Gastroesophageal sphincter (tissue), 4 donors: Measurements from ENCODE around the gene DMKN. TPM values are rescaled to one million over a fixed set of nuclear protein-coding genes. Genes with fewer than 3 reads are reported as not detected.

Experiments used
- ATAC-seq: fragments of 150-250 bp; one replicate; pipeline ENCODE4 v1.9.1; 2016; ENCODE audit warnings: mild to moderate bottlenecking, moderate library complexity
- H3K27ac ChIP-seq, 4 donors: fragments of 200-600 bp; sonication (generic) in 3 of 4; 1 replicate in 3 of 4; 2 replicates in 1 of 4; pipeline ENCODE4 v1.5.1; 2016 to 2019
- H3K27me3 ChIP-seq: fragments of 200-600 bp; sonication (generic); one replicate; pipeline ENCODE4 v1.5.1; 2019
- H3K36me3 ChIP-seq, 2 donors: fragments of 200-600 bp; sonication (generic); one replicate each; pipeline ENCODE4 v1.5.1; 2019; ENCODE audit warnings: control low read depth in 1 of 2
- H3K4me1 ChIP-seq, 3 donors: fragments of 200-600 bp; sonication (generic); 1 replicate in 2 of 3; 2 replicates in 1 of 3; pipeline ENCODE4 v1.5.1; 2016 to 2019; ENCODE audit warnings: control low read depth in 2 of 3
- H3K4me3 ChIP-seq, 2 donors: fragments of 200-600 bp; sonication (generic); one replicate each; pipeline ENCODE4 v1.5.1; 2019; ENCODE audit warnings: mild to moderate bottlenecking in 1 of 2, moderate library complexity in 1 of 2
- H3K9me3 ChIP-seq, 3 donors: fragments of 200-600 bp; sonication (generic); one replicate each; pipeline ENCODE4 v1.5.1; 2017 to 2019; ENCODE audit warnings: control low read depth in 2 of 3
- EP300 ChIP-seq: sonication (generic); formaldehyde crosslinking; IDR thresholded peaks from one replicate; pipeline ENCODE4 v1.6.1; 2017; ENCODE audit warnings: antibody characterized with exemption, mild to moderate bottlenecking
- POLR2A ChIP-seq, 2 donors: fragments of 450-650 bp; IDR thresholded peaks; one replicate each; pipeline ENCODE4 v1.6.1; 2017; ENCODE audit warnings: antibody characterized with exemption in 2 of 2, mild to moderate bottlenecking in 2 of 2, moderate library complexity in 1 of 2
- POLR2AphosphoS5 ChIP-seq: sonication (generic); formaldehyde crosslinking; IDR thresholded peaks from one replicate; pipeline ENCODE4 v1.6.1; 2017; ENCODE audit warnings: antibody characterized with exemption
- WGBS, 2 donors: methylation state at CpG; one replicate each; pipeline ENCODE4 v1.1.5; 2018; ENCODE audit warnings: low coverage in 1 of 2; 5-methylcytosine and 5-hydroxymethylcytosine counted together
- total RNA-seq, 4 donors: library from RNA; depleted of rRNA; stranded (reverse); fragments of >200 nt; gene quantifications; one replicate each; pipeline ENCODE4 v1.1.0, GENCODE V29; 2016
- TF ChIP-seq, protein P1 (sequence below), 4 experiments: fragments of 200-600 bp in 2 of 4; fragments of 450-650 bp in 2 of 4; sonication (generic) in 1 of 4; IDR thresholded peaks; one replicate each; pipeline ENCODE4 v1.5.1; 2017 to 2019; ENCODE audit warnings: antibody characterized with exemption in 4 of 4, mild to moderate bottlenecking in 2 of 4, moderate library complexity in 2 of 4

Gene DMKN
- total RNA-seq, 4 donors from 2014 or later: 5.6 to 20.0 (median 9.0) TPM

DNA sequence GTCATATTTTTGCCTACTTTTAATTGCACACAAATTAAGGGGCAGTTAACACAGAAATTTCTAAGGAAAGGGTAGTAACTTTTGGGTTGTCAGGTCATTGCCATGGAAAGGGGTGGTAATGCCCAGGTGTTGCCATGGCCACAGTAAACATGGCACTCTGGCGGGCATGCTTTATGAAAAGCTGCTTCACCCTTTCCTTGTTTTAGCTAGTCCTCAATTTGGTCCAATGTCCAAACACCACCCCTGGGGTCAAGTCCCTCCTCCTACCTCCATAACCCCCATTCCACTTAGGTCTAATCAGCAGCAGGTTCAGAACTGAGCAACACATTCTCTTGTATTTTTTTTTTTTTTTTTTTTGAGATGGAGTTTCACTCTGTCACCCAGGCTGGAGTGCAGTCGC lies 58.8 kb downstream of the DMKN start:
- WGBS, 2 donors: 75 to 82% methylated on average over 1 of the region's 2 CpGs

DNA sequence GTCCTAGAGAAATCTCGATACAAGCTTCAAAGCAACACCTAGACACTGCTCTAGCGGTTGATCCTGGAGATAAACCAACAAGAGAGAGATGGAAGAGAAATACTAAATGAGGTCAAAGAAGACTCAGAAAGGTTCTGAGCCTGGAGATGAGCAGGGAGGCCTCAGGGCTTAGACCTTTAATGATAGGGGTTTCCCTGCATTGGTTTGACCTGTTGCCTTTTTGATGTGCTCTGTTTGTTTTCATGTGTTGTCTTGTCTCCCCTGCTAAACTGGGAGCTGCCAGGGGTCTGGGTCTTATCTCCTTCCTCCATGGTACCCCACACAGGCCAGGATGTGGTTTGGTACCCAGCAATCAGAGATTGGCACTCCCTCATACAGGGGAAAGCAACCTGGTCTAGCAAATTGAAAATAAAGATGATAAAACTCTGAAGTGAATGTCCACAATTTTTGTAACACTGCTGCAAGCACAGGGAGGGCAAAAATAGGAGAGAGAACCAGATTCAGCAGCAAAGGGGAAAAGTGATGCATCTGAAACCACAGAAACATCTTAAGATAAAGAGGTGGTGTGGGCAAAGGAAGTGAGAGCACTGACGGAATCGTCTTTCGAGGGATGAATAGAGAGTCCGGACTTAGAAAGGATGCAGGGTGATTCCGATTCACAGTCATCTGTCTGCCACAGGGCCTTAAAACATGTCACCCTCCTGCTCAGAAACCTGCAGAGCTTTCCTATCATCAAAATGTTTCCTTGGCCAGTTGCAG lies 61.9 kb downstream of the DMKN start:
- H3K4me1 ChIP-seq: peaks cover 0 to 9% (median 0%) of the 10 kb centered on the region in 3 donors
- WGBS, 2 donors: 61 to 77% methylated on average over 5 to 7 of the region's 7 CpGs
- H3K27ac ChIP-seq: no peak overlapping the region
- no peak overlapping the region for H3K4me3 ChIP-seq
- ATAC-seq: no peak
- TF ChIP-seq, protein P1, sequence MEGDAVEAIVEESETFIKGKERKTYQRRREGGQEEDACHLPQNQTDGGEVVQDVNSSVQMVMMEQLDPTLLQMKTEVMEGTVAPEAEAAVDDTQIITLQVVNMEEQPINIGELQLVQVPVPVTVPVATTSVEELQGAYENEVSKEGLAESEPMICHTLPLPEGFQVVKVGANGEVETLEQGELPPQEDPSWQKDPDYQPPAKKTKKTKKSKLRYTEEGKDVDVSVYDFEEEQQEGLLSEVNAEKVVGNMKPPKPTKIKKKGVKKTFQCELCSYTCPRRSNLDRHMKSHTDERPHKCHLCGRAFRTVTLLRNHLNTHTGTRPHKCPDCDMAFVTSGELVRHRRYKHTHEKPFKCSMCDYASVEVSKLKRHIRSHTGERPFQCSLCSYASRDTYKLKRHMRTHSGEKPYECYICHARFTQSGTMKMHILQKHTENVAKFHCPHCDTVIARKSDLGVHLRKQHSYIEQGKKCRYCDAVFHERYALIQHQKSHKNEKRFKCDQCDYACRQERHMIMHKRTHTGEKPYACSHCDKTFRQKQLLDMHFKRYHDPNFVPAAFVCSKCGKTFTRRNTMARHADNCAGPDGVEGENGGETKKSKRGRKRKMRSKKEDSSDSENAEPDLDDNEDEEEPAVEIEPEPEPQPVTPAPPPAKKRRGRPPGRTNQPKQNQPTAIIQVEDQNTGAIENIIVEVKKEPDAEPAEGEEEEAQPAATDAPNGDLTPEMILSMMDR (IDR thresholded peaks at IDR 0.05): no peak
- no peak for TF ChIP-seq EP300
- no peak for TF ChIP-seq POLR2AphosphoS5
- no peak for TF ChIP-seq POLR2A (IDR thresholded peaks at IDR 0.05)
- H3K27me3 ChIP-seq: peaks cover 49% of the 10 kb centered on the region
- H3K36me3 ChIP-seq: no peaks in the 10 kb centered on the region
- H3K9me3 ChIP-seq: no peaks in the 10 kb centered on the region

More for the DNA sequence above, 58.8 kb downstream of the DMKN start:
- Histone ChIP-seq H3K9me3 (no peaks in the 10 kb centered on the region), H3K36me3 (no peaks in the 10 kb centered on the region), H3K27ac (no peak overlapping the region), H3K27me3 (peaks cover 25% of the 10 kb centered on the region), H3K4me3 (no peak overlapping the region), H3K4me1 (peaks cover 0 to 16% (median 4%) of the 10 kb centered on the region in 3 donors)
- ATAC-seq: no peak
- no peak for TF ChIP-seq EP300
- no peak for TF ChIP-seq POLR2A (IDR thresholded peaks at IDR 0.05)
- TF ChIP-seq, protein P1 (IDR thresholded peaks at IDR 0.05): no peak
- TF ChIP-seq POLR2AphosphoS5: no peak

GRCh38 chr19:35449359-35450043 lies 63.9 kb downstream of the DMKN start:
- TF ChIP-seq EP300 (no peak), POLR2AphosphoS5 (no peak), POLR2A (IDR thresholded peaks at IDR 0.05) (no peak)
- TF ChIP-seq, protein P1 (IDR thresholded peaks at IDR 0.05): no peak
- no peak for ATAC-seq

DNA sequence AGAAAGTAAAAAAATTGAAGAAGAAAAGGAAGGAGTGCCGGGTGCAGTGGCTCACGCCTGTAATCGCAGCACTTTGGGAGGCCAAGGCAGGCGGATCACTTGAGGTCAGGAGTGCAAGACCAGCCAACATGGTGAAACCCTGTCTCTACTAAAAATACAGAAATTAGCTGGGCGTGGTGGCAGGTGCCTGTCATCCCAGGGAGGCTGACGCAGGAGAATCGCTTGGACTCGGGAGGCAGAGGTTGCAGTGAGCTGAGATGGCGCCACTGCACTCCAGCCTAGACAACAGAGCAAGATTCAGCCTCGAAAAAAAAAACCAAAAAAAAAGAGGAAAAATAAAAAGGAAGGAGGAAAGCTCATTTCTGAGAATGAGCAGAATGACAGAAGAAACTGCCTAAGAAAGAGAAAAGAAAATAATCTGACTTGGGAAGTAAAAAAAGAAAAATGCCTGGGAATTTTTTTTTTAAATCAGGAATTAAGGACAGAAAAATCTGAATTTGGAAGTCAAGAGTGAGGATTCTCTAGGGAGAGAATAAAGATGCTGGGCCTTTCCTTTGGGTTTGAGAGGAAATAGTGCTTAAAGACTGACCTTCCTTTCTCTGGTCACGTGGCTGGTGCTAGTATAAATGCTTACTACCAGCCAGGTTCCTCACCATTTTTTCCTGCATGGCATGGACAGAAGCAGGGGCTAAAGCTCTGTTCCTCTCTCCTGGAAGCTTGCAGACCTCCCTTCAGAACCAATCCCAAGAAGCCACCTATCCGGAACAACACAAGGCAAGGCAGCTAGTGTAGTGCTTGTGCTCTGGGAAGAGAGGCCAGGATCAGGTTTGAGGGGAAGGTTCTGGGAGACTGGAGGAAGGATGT lies 65.6 kb downstream of the DMKN start, which contains the start of gene FFAR2:
Gene FFAR2 (plus strand): TSS at position 652 of the 864 bp plus-strand sequence. CDS start 1,458 bp downstream, outside the sequence.
- Histone ChIP-seq H3K27me3 (peaks cover 61% of the 10 kb centered on the region), H3K27ac (no peak within 1 kb of the TSS), H3K4me3 (no peak within 1 kb of the TSS), H3K36me3 (no peaks in the 10 kb centered on the region), H3K4me1 (peaks cover 0 to 9% (median 0%) of the 10 kb centered on the region in 3 donors), H3K9me3 (no peaks in the 10 kb centered on the region)
- WGBS, 2 donors: 70 to 90% methylated on average over 4 to 12 of the region's 12 CpGs
- TF ChIP-seq POLR2A (IDR thresholded peaks at IDR 0.05) (no peak), EP300 (no peak), POLR2AphosphoS5 (no peak)
- TF ChIP-seq, protein P1 (IDR thresholded peaks at IDR 0.05): no peak
- no peak for ATAC-seq

More at GRCh38 chr19:35449359-35450043, 63.9 kb downstream of the DMKN start:
- peaks cover 0 to 9% (median 0%) of the 10 kb centered on the region in 3 donors for H3K4me1 ChIP-seq
- no peak overlapping the region for H3K27ac ChIP-seq
- 20 to 69% methylated on average over 1 to 8 of the region's 27 CpGs for WGBS, 2 donors
- H3K36me3 ChIP-seq: no peaks in the 10 kb centered on the region
- H3K27me3 ChIP-seq: peaks cover 62% of the 10 kb centered on the region
- H3K4me3 ChIP-seq: no peak overlapping the region
- no peaks in the 10 kb centered on the region for H3K9me3 ChIP-seq

Other genes starting within 250 kb of the DMKN start
- 100 to 1,000 TPM in 1 of 4 donors, 10 to 100 TPM in 3; 75.1 to 137 (median 93.0) TPM for gene USF2, start 244.7 kb downstream of the DMKN start, total RNA-seq
- not detected for gene HAMP, start 231.1 kb downstream of the DMKN start, total RNA-seq
- gene MAG, start 221.5 kb downstream of the DMKN start, total RNA-seq: under 1 TPM in 1 of 4 donors, not detected in 3; 0.40 TPM
- gene CD22, start 184.5 kb downstream of the DMKN start, total RNA-seq: 1 to 10 TPM; 2.7 to 5.6 (median 4.9) TPM
- not detected for gene FFAR1, start 165.7 kb downstream of the DMKN start, total RNA-seq
- gene FFAR3, start 155.2 kb downstream of the DMKN start, total RNA-seq: under 1 TPM in 1 of 4 donors, not detected in 3; 0.13 TPM
- gene GPR42, start 142.6 kb downstream of the DMKN start, total RNA-seq: not detected
- 1 to 10 TPM in 1 of 4 donors, under 1 TPM in 1, not detected in 2; 0.35 to 1.3 TPM for gene FFAR2, start 65.4 kb downstream of the DMKN start, total RNA-seq
- not detected for gene KRTDAP, start 23.2 kb downstream of the DMKN start, total RNA-seq
- 10 to 100 TPM in 1 of 4 donors, 1 to 10 TPM in 2, not detected in 1; 1.0 to 13.4 (median 1.2) TPM for gene SBSN, start 14.7 kb upstream of the DMKN start, total RNA-seq
- not detected for gene GAPDHS, start 19.8 kb upstream of the DMKN start, total RNA-seq
- 10 to 100 TPM; 60.0 to 82.6 (median 64.1) TPM for gene TMEM147, start 32.0 kb upstream of the DMKN start, total RNA-seq
- gene ATP4A, start 50.0 kb upstream of the DMKN start, total RNA-seq: not detected
- gene PMIS2, start 72.5 kb upstream of the DMKN start, total RNA-seq: not detected
- 1 to 10 TPM; 3.9 to 8.7 (median 6.2) TPM for gene HAUS5, start 99.1 kb upstream of the DMKN start, total RNA-seq
- gene RBM42, start 115.4 kb upstream of the DMKN start, total RNA-seq: 10 to 100 TPM; 66.1 to 98.0 (median 72.8) TPM
- not detected for gene ETV2, start 128.1 kb upstream of the DMKN start, total RNA-seq
- 100 to 1,000 TPM; 403 to 607 (median 414) TPM for gene COX6B1, start 134.7 kb upstream of the DMKN start, total RNA-seq
- not detected for gene UPK1A, start 152.9 kb upstream of the DMKN start, total RNA-seq
- gene ZBTB32, start 190.9 kb upstream of the DMKN start, total RNA-seq: under 1 TPM in 2 of 4 donors, not detected in 2; 0.31 TPM
- 10 to 100 TPM in 3 of 4 donors, 1 to 10 TPM in 1; 7.7 to 27.0 (median 17.5) TPM for gene KMT2B, start 204.4 kb upstream of the DMKN start, total RNA-seq
- 10 to 100 TPM in 1 of 4 donors, 1 to 10 TPM in 3; 4.6 to 14.3 (median 6.7) TPM for gene IGFLR1, start 228.8 kb upstream of the DMKN start, total RNA-seq
- 10 to 100 TPM in 3 of 4 donors, 1 to 10 TPM in 1; 7.5 to 29.3 (median 23.7) TPM for gene U2AF1L4, start 231.8 kb upstream of the DMKN start, total RNA-seq
- 10 to 100 TPM; 20.4 to 35.7 (median 29.5) TPM for gene PSENEN, start 232.0 kb upstream of the DMKN start, total RNA-seq
- gene LIN37, start 234.9 kb upstream of the DMKN start, total RNA-seq: 10 to 100 TPM; 14.4 to 29.4 (median 18.7) TPM
- gene HSPB6, start 243.4 kb upstream of the DMKN start, total RNA-seq: 100 to 1,000 TPM in 2 of 4 donors, 10 to 100 TPM in 2; 44.9 to 119 (median 96.6) TPM
- 10 to 100 TPM; 10.1 to 17.1 (median 13.4) TPM for gene PROSER3, start 244.5 kb upstream of the DMKN start, total RNA-seq